AG09319 (cell line): Measurements from ENCODE around the gene BAMBI.

ENCODE experiments used
- DNase-seq: peaks from one replicate; pipeline ENCODE4 v3.0.0-alpha.2; 2010; ENCODE audit warnings: low read depth; ENCODE audit errors: extremely low read depth
- TF ChIP-seq, protein P1 (sequence below): IDR thresholded peaks from 2 replicates; pipeline ENCODE4 v1.5.1; 2011; ENCODE audit warnings: low read depth, mild to moderate bottlenecking, inconsistent platforms, low read length, moderate library complexity

The BAMBI gene

DNA sequence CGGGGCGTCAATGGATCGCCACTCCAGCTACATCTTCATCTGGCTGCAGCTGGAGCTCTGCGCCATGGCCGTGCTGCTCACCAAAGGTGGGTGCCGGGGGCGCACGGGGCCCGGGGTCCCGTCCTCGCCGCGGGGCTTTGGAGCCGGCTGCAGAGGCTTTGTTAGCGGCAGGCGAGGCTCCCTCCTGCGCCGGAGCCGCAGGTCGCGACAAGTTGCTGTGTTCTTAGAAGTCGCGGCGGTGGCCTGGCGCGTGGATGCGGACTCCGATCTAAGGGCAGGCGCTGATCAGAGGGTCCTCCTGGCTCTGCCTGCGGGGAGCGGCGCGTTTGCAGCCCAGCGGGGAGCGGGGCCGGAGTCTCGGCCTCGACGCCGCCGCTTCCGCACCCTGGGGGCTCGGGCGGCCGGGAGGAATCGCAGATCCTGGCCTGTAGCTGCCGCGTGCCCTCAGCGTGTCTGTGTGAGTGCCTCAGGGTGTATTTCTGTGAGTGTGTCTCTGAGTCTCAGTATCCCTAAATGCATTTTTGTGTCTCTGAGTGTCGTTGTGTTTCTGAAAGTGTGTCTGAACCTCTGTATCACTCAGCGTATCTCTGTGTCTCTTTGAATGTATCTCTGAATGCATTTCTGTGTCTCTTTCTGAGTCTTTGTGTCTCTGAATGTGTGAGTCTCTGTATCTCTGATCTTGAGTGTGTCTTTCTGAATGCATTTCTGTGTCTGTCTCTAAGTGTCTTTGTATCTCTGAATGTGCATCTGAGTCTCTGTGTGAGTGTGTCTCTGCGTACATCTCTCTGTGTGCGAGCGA is 766 bp downstream of the BAMBI start:
- no peak for DNase-seq
- TF ChIP-seq, protein P1, sequence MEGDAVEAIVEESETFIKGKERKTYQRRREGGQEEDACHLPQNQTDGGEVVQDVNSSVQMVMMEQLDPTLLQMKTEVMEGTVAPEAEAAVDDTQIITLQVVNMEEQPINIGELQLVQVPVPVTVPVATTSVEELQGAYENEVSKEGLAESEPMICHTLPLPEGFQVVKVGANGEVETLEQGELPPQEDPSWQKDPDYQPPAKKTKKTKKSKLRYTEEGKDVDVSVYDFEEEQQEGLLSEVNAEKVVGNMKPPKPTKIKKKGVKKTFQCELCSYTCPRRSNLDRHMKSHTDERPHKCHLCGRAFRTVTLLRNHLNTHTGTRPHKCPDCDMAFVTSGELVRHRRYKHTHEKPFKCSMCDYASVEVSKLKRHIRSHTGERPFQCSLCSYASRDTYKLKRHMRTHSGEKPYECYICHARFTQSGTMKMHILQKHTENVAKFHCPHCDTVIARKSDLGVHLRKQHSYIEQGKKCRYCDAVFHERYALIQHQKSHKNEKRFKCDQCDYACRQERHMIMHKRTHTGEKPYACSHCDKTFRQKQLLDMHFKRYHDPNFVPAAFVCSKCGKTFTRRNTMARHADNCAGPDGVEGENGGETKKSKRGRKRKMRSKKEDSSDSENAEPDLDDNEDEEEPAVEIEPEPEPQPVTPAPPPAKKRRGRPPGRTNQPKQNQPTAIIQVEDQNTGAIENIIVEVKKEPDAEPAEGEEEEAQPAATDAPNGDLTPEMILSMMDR, result no peak

DNA sequence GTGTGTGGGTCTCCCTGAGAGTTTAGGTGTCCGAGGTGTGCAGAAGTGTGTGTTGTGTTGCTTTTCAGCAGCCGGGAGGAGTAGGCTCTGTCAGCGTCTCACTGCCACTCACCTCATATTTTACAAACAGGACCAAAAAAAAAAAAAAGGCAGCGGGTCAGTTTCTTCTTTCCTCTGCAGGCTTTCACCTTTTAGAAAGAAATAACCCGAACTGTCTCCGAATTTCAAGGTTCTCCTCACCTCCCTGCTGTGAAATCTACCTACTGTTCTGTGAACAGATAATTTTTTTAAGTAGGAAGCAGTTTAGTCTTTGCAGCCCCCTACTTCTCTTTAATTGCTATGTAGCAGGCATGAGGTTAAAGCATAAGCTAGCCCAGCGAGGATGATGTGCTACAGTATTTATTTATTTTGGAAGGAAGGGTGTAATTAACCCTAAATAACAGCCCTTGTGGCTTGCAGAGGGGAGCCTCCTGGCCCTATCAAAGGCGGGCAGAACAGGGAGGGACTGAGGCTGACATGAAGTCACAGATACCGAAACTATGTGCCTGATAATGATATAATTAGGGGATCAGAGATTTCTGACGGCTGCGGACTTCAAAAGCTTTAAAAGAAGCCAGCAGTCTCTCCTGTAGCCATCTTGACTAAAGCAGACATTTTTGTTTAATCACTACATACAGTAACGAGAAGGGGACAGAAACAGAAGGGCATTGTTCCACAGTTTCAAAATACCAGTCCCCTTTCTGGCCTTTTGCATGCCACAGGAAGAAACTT is 1.6 kb downstream of the BAMBI start:
- TF ChIP-seq, protein P1, result no peak
- DNase-seq, result no peak

DNA sequence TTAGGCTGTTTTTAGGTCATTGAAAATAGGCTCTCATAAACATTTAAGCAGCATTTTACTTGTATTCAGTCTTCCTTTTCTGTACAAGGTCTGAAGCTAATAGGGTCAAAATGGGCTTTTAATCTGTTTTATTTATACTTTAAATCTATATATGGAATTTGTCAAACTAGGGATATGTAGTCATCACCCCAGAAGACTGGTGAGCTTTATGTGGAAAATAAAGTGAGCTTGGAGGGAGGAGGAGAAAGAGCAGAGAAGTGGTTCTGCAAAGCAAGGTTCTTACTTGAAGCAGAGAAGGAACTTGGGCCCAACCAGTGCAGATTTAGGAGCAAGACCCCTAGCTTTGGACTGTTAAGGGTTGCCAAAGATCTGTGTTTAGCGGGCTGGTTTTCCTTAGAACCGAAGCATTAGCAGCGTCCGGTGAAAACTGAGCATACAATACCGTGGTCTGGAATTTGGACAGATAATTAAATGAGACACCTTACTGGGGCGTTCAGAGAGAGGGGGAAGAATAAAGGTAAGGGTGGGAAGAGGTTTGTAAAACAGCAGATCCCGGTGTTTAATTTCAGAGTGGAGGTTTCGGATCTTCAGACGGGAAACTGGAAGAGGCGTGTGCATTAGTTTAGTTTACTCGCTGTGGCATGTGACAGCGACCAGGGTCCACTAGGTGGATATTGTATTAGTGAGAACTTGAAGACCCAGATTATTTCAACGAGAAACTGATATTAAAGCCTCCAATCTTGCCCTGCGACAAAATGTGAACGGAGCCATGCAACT is 2.4 kb downstream of the BAMBI start:
- no peak for DNase-seq
- TF ChIP-seq, protein P1, result no peak

DNA sequence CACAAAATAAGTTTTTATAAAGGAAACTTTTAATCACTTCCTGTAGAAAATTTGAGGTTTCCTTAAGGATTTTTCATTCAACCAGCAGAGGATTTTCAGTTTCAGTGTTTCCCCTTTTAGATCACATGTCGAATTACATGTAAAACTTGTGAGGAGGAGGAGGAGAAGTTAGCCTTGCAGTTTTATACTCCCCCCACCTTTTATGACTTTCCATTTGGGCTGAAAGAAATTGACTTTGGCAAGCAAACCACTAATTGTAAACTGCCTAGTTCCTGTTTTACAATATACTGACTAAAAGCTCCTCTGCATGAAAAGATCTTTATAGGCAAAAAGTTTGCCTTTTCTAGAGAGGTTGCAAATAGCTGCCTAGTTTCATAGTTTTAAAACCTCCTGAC is 3.0 kb downstream of the BAMBI start:
- TF ChIP-seq, protein P1, result no peak
- no peak for DNase-seq

DNA sequence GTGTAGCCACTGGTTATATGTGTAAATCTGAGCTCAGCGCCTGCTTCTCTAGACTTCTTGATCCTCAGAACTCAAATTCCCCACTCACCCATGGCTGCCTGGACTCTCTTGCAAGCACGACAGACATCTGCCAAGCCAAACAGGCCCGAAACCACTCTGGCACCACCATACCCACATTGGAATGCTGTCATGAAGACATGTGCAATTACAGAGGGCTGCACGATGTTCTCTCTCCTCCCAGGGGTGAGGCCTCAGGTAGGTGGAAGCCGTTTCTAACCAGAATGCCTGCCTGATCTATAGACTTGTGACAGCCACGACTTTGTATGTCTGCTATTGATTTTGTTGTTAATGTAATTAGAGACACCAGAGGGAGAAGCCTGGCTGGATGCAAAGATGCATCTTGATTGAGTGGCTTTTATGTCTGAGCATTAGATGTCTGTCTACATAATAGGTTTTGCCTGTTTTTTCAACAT is 4.0 kb downstream of the BAMBI start:
- TF ChIP-seq, protein P1, result no peak

DNA sequence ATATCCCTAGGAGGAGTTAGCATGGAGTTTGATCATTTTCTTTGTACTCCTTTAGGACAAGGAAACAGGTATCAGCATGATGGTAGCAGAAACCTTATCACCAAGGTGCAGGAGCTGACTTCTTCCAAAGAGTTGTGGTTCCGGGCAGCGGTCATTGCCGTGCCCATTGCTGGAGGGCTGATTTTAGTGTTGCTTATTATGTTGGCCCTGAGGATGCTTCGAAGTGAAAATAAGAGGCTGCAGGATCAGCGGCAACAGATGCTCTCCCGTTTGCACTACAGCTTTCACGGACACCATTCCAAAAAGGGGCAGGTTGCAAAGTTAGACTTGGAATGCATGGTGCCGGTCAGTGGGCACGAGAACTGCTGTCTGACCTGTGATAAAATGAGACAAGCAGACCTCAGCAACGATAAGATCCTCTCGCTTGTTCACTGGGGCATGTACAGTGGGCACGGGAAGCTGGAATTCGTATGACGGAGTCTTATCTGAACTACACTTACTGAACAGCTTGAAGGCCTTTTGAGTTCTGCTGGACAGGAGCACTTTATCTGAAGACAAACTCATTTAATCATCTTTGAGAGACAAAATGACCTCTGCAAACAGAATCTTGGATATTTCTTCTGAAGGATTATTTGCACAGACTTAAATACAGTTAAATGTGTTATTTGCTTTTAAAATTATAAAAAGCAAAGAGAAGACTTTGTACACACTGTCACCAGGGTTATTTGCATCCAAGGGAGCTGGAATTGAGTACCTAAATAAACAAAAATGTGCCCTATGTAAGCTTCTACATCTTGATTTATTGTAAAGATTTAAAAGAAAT is 4.8 kb downstream of the BAMBI start:
- no peak for DNase-seq
- TF ChIP-seq, protein P1, result no peak

More for the DNA sequence above, 4.0 kb downstream of the BAMBI start:
- DNase-seq, result no peak
